A549 (cell line): ENCODE measurements around the gene KLHL29. TPM values are rescaled to one million over a fixed set of nuclear protein-coding genes. Genes with fewer than 3 reads are reported as not detected.

Experiments used
- ATAC-seq, 2 experiments: fragments of 200-7000 bp in 1 of 2; fragments of >200 bp in 1 of 2; cut with Nextera tagmentation in 1 of 2; cut with Tn5 transposase in 1 of 2; 3 replicates each; pipeline versions ENCODE4 v1.8.0 to v1.9.1; 2018 to 2020; ENCODE audit warnings: mild to moderate bottlenecking in 1 of 2, moderate library complexity in 1 of 2
- CTCF ChIA-PET: fragments of 300-600 bp; sonication (Branson Sonifier 250); formaldehyde crosslinking; extraction: SDS; loops from one replicate; lab custom pipeline; 2021; ENCODE audit warnings: antibody characterized with exemption, inconsistent platforms; lab: Yijun Ruan, JAX
- POLR2A ChIA-PET: fragments of 350-600 bp; formaldehyde crosslinking; extraction: SDS; loops from one replicate; lab custom pipeline; 2021; ENCODE audit warnings: antibody characterized with exemption, inconsistent platforms; lab: Yijun Ruan, JAX
- DNase-seq, 2 experiments: peaks; one replicate each; pipeline versions ENCODE4 v3.0.0 to v3.0.0-alpha.2; 2011 to 2016; ENCODE audit warnings: low read depth in 1 of 2, low spot score in 1 of 2
- FAIRE-seq: peaks from 2 replicates; lab custom pipeline; 2011; peaks lifted over from hg19 to GRCh38; lab: Jason Lieb, UNC
- H3K27ac ChIP-seq, 2 experiments: fragments of >200 bp; sonication (Bioruptor Twin); formaldehyde crosslinking; 3 replicates each; pipeline ENCODE4 v1.5.1; 2016 to 2017
- H3K4me1 ChIP-seq: fragments of >200 bp; sonication (Bioruptor Twin); formaldehyde crosslinking; 3 replicates; pipeline ENCODE4 v1.6.1; 2016
- H3K4me2 ChIP-seq: fragments of >200 bp; sonication (Bioruptor Twin); formaldehyde crosslinking; 3 replicates; pipeline ENCODE4 v1.6.1; 2016
- H3K4me3 ChIP-seq: fragments of >200 bp; sonication (Bioruptor Twin); formaldehyde crosslinking; 3 replicates; pipeline ENCODE4 v1.5.1; 2016
- H3K9me3 ChIP-seq: fragments of >200 bp; sonication (Bioruptor Twin); formaldehyde crosslinking; 3 replicates; pipeline ENCODE4 v1.6.1; 2016
- ATOH8 ChIP-seq: fragments of 250-450 bp; sonication (Bioruptor Pico); IDR thresholded peaks from 2 replicates; pipeline ENCODE4 v1.5.0; 2020; ENCODE audit warnings: low read depth, mild to moderate bottlenecking, moderate library complexity
- BHLHE40 ChIP-seq: IDR thresholded peaks from 2 replicates; pipeline ENCODE4 v1.6.1; 2012; ENCODE audit warnings: low read depth, low read length, inconsistent platforms
- CHD4 ChIP-seq: fragments of 200-600 bp; sonication (generic); IDR thresholded peaks from 2 replicates; pipeline ENCODE4 v1.6.1; 2016; ENCODE audit warnings: antibody characterized with exemption, mild to moderate bottlenecking, borderline replicate concordance
- CTCF ChIP-seq: fragments of >200 bp; sonication (Bioruptor Twin); formaldehyde crosslinking; IDR thresholded peaks from 3 replicates; pipeline ENCODE4 v1.5.1; 2016
- E2F6 ChIP-seq: IDR thresholded peaks from 2 replicates; pipeline ENCODE4 v1.6.1; 2012; ENCODE audit warnings: low read depth, borderline replicate concordance
- ELK1 ChIP-seq: fragments of 150-350 bp; IDR thresholded peaks from 2 replicates; pipeline ENCODE4 v1.6.1; 2014; ENCODE audit warnings: low read depth, mild to moderate bottlenecking, low read length
- HDAC2 ChIP-seq: fragments of 200-600 bp; sonication (generic); IDR thresholded peaks from 2 replicates; pipeline ENCODE4 v1.6.1; 2016
- HEYL ChIP-seq: fragments of 250-450 bp; sonication (Bioruptor Pico); IDR thresholded peaks from 2 replicates; pipeline ENCODE4 v1.8.0; 2021; ENCODE audit warnings: mild to moderate bottlenecking, moderate library complexity
- HOXA7 ChIP-seq: fragments of 250-450 bp; sonication (Bioruptor Pico); IDR thresholded peaks from 2 replicates; pipeline ENCODE4 v1.5.0; 2020; ENCODE audit warnings: mild to moderate bottlenecking, moderate library complexity
- HOXB13 ChIP-seq: fragments of 250-450 bp; sonication (Bioruptor Pico); IDR thresholded peaks from 2 replicates; pipeline ENCODE4 v1.5.0; 2020; ENCODE audit warnings: low read depth, mild to moderate bottlenecking, moderate library complexity
- HOXB5 ChIP-seq: fragments of 250-450 bp; sonication (Bioruptor Pico); IDR thresholded peaks from 2 replicates; pipeline ENCODE4 v1.5.0; 2020; ENCODE audit warnings: mild to moderate bottlenecking, moderate library complexity
- KDM5A ChIP-seq: fragments of 200-600 bp; sonication (generic); IDR thresholded peaks from 2 replicates; pipeline ENCODE4 v1.6.1; 2016; ENCODE audit warnings: antibody characterized with exemption, mild to moderate bottlenecking
- MAX ChIP-seq: IDR thresholded peaks from 2 replicates; pipeline ENCODE4 v1.6.1; 2012
- MYC ChIP-seq: IDR thresholded peaks from 2 replicates; pipeline ENCODE4 v1.6.1; 2012; ENCODE audit warnings: mild to moderate bottlenecking, inconsistent platforms, low read length, improper control_type of control experiment, borderline replicate concordance
- NFE2L2 ChIP-seq: fragments of 150-350 bp; conservative IDR thresholded peaks from 2 replicates; pipeline ENCODE4 v1.6.1; 2014; ENCODE audit warnings: low read length
- NPAS2 ChIP-seq: fragments of 250-450 bp; sonication (Bioruptor Pico); IDR thresholded peaks from 2 replicates; pipeline ENCODE4 v1.8.0; 2022; ENCODE audit warnings: mild to moderate bottlenecking, moderate library complexity, borderline replicate concordance
- NR3C1 ChIP-seq: fragments of >200 bp; sonication (Bioruptor Twin); formaldehyde crosslinking; IDR thresholded peaks from 3 replicates; pipeline ENCODE4 v1.6.1; 2017
- PHF8 ChIP-seq: fragments of 200-600 bp; sonication (generic); IDR thresholded peaks from 2 replicates; pipeline ENCODE4 v1.6.1; 2016; ENCODE audit warnings: low read depth, mild to moderate bottlenecking, antibody characterized with exemption, moderate library complexity, borderline replicate concordance
- RAD21 ChIP-seq, 2 experiments: fragments of >200 bp in 1 of 2; sonication (Bioruptor Twin) in 1 of 2; formaldehyde crosslinking in 1 of 2; IDR thresholded peaks in 1 of 2; conservative IDR thresholded peaks in 1 of 2; 2 replicates in 1 of 2; 3 replicates in 1 of 2; pipeline ENCODE4 v1.6.1; 2012 to 2018; ENCODE audit warnings: inconsistent platforms in 1 of 2
- RCOR1 ChIP-seq: fragments of 150-350 bp; IDR thresholded peaks from 2 replicates; pipeline ENCODE4 v1.6.1; 2014; ENCODE audit warnings: antibody characterized with exemption, low read length, low read depth
- REST ChIP-seq: fragments of 200-600 bp; sonication (generic); IDR thresholded peaks from 2 replicates; pipeline ENCODE4 v1.6.1; 2016; ENCODE audit warnings: antibody characterized with exemption, mild to moderate bottlenecking, moderate library complexity
- ZNF302 ChIP-seq: fragments of 250-450 bp; sonication (Bioruptor Pico); IDR thresholded peaks from 2 replicates; pipeline ENCODE4 v1.9.0; 2021; ENCODE audit warnings: inconsistent platforms, mild to moderate bottlenecking, moderate library complexity
- WGBS: methylation state at CpG from one replicate; pipeline ENCODE4 v1.1.6; 2017; ENCODE audit errors: missing lambda C conversion rate; 5-methylcytosine and 5-hydroxymethylcytosine counted together
- polyA plus RNA-seq, 4 experiments: library from polyadenylated mRNA; depleted of rRNA in 3 of 4; stranded (reverse); fragments of >200 nt; fragmentation: RNase III in 1 of 4; extraction: RNeasy Plus Mini Kit Qiagen cat#74134 plus additional on column Dnase treatment in 1 of 4; gene quantifications; 2 replicates in 3 of 4; 3 replicates in 1 of 4; pipeline ENCODE4 v1.2.3, GENCODE V29; 2011 to 2017
- TF ChIP-seq, protein P1 (sequence below): IDR thresholded peaks from 2 replicates; pipeline ENCODE4 v1.6.1; 2012
- TF ChIP-seq, protein P2 (sequence below): fragments of >200 bp; sonication (Bioruptor Twin); formaldehyde crosslinking; IDR thresholded peaks from 2 replicates; pipeline ENCODE4 v1.6.1; 2016
- TF ChIP-seq, protein P3 (sequence below): fragments of 450-650 bp; IDR thresholded peaks from 2 replicates; pipeline ENCODE4 v1.6.1; 2014; ENCODE audit warnings: antibody characterized with exemption

The KLHL29 gene
- polyA plus RNA-seq, 2 of the 4 experiments (the other 2 are of a cell fraction) = 1.3 to 2.5 TPM

- TF ChIP-seq CTCF = no peak
- no peak for TF ChIP-seq CHD4
- TF ChIP-seq REST = no peak
- no peak for TF ChIP-seq BHLHE40
- TF ChIP-seq PHF8 = no peak
- TF ChIP-seq NR3C1 = no peak
- no peak for TF ChIP-seq MAX
- no peak for TF ChIP-seq NPAS2 (CRISPR knock-in tag)
- TF ChIP-seq NFE2L2 = no peak
- no peak for TF ChIP-seq ATOH8 (CRISPR knock-in tag)
- no peak for TF ChIP-seq ZNF302
- TF ChIP-seq, protein P1, sequence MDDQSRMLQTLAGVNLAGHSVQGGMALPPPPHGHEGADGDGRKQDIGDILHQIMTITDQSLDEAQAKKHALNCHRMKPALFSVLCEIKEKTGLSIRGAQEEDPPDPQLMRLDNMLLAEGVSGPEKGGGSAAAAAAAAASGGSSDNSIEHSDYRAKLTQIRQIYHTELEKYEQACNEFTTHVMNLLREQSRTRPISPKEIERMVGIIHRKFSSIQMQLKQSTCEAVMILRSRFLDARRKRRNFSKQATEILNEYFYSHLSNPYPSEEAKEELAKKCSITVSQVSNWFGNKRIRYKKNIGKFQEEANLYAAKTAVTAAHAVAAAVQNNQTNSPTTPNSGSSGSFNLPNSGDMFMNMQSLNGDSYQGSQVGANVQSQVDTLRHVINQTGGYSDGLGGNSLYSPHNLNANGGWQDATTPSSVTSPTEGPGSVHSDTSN = no peak
- TF ChIP-seq, protein P2, sequence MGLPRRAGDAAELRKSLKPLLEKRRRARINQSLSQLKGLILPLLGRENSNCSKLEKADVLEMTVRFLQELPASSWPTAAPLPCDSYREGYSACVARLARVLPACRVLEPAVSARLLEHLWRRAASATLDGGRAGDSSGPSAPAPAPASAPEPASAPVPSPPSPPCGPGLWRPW = no peak
- TF ChIP-seq HDAC2 = no peak
- TF ChIP-seq RCOR1 = no peak
- no peak for TF ChIP-seq HEYL (CRISPR knock-in tag)
- no peak for TF ChIP-seq HOXB13 (CRISPR knock-in tag)
- TF ChIP-seq KDM5A = no peak
- no peaks in the 10 kb centered on the region for H3K4me1 ChIP-seq
- POLR2A ChIA-PET = no interaction called here
- CTCF ChIA-PET = interaction anchor here (1.4 kb wide), 1 partner anchor 10 kb away, joined by 4 read pairs; no protein-coding TSS in a partner anchor
- no CpG with 5 or more reads among the region's 2 CpGs for WGBS
- H3K4me3 ChIP-seq = no peak overlapping the region
- H3K27ac ChIP-seq = no peak overlapping the region
- no peak for FAIRE-seq
- ATAC-seq = no peak
- H3K9me3 ChIP-seq = peaks cover 19% of the 10 kb centered on the region
- DNase-seq = no peak
- H3K4me2 ChIP-seq = no peak overlapping the region
Observed at GRCh38 chr2:23721454-23721826, 336.5 kb downstream of the KLHL29 start.

DNA sequence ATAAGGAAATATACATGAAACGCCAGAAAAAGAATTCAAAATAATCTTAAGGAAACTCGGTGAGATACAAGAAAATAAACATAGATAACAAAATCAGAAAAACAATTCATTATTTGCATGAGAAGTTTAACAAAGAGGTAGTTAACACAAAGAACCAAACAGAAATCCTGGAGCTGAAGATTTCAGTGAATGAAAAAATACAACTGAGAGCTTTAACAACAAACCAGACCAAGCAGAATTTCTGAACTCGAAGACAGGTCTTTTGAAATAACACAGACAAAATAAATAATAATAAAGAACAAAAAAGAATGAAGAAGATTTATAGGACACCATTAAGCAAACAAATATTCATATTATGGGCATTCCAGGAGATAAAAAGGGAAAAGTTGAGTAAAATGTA is 337.3 kb downstream of the KLHL29 start:
- POLR2A ChIA-PET = no interaction called here
- CTCF ChIA-PET = no interaction called here
- TF ChIP-seq ELK1 (no peak), MYC (no peak), HOXB5 (CRISPR knock-in tag) (no peak), E2F6 (no peak), NR3C1 (no peak), RAD21 (conservative IDR thresholded peaks at IDR 0.05 in 1 of 2, IDR thresholded peaks at IDR 0.05 in 1 of 2) (no peak), HOXA7 (CRISPR knock-in tag) (no peak)
- TF ChIP-seq, protein P3, sequence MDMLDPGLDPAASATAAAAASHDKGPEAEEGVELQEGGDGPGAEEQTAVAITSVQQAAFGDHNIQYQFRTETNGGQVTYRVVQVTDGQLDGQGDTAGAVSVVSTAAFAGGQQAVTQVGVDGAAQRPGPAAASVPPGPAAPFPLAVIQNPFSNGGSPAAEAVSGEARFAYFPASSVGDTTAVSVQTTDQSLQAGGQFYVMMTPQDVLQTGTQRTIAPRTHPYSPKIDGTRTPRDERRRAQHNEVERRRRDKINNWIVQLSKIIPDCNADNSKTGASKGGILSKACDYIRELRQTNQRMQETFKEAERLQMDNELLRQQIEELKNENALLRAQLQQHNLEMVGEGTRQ = no peak

More for the DNA sequence above, 337.3 kb downstream of the KLHL29 start:
- Histone ChIP-seq H3K27ac (no peak overlapping the region), H3K4me1 (no peaks in the 10 kb centered on the region), H3K4me3 (no peak overlapping the region), H3K9me3 (peaks cover 19% of the 10 kb centered on the region), H3K4me2 (no peak overlapping the region)
- ATAC-seq (no peak), FAIRE-seq (no peak), DNase-seq (no peak)
- 85% methylated on average over 3 of the region's 3 CpGs for WGBS
